Neural crest cell (in vitro differentiated cells): Measurements from ENCODE around the gene BMPER. TPM values are rescaled to one million over a fixed set of nuclear protein-coding genes. Genes with fewer than 3 reads are reported as not detected.

Source experiments
- DNase-seq: peaks from one replicate; pipeline ENCODE4 v3.0.0; 2021; ENCODE audit warnings: low read depth, mixed read lengths, low spot score
- H3K27ac Mint-ChIP-seq: one replicate; pipeline ENCODE4 v1.8.0; 2021; ENCODE audit warnings: mild to moderate bottlenecking, mixed read lengths; ENCODE audit not compliant: unreplicated experiment
- H3K27me3 Mint-ChIP-seq: 2 replicates; pipeline ENCODE4 v1.8.0; 2021; ENCODE audit warnings: low read depth, mild to moderate bottlenecking, mixed read lengths
- H3K36me3 Mint-ChIP-seq: 2 replicates; pipeline ENCODE4 v1.8.0; 2021; ENCODE audit warnings: low read depth, mild to moderate bottlenecking, mixed read lengths
- H3K4me1 Mint-ChIP-seq: 2 replicates; pipeline ENCODE4 v1.8.0; 2021; ENCODE audit warnings: mixed read lengths
- H3K4me3 Mint-ChIP-seq: one replicate; pipeline ENCODE4 v1.8.0; 2021; ENCODE audit warnings: mild to moderate bottlenecking, mixed read lengths
- H3K9me3 Mint-ChIP-seq: 2 replicates; pipeline ENCODE4 v1.8.0; 2021; ENCODE audit warnings: mixed read lengths
- CTCF ChIP-seq: fragments of 200-600 bp; sonication (generic); conservative IDR thresholded peaks from 2 replicates; pipeline ENCODE4 v1.5.0; 2021; ENCODE audit warnings: antibody characterized with exemption, mild to moderate bottlenecking
- total RNA-seq: library from RNA; stranded (reverse); gene quantifications from 2 replicates; pipeline ENCODE4 v1.2.1, GENCODE V29; 2021

The BMPER gene
- total RNA-seq, 1 donor from 2014 or later: not detected

GRCh38 chr7:33907625-33908024 lies 2.3 kb downstream of the BMPER start:
- H3K9me3 Mint-ChIP-seq: no peaks in the 10 kb centered on the region
- H3K27ac Mint-ChIP-seq: no peak overlapping the region
- TF ChIP-seq CTCF: no peak
- peaks cover 6% of the 10 kb centered on the region for H3K4me1 Mint-ChIP-seq
- no peak overlapping the region for H3K4me3 Mint-ChIP-seq
- DNase-seq: no peak
- H3K36me3 Mint-ChIP-seq: no peaks in the 10 kb centered on the region
- peaks cover 84% of the 10 kb centered on the region for H3K27me3 Mint-ChIP-seq

- Mint-ChIP-seq H3K4me1 (no peaks in the 10 kb centered on the region), H3K27ac (no peak overlapping the region), H3K27me3 (peaks cover 72% of the 10 kb centered on the region), H3K4me3 (no peak overlapping the region), H3K9me3 (peaks cover 2% of the 10 kb centered on the region), H3K36me3 (no peaks in the 10 kb centered on the region)
- TF ChIP-seq CTCF: no peak
- DNase-seq: no peak
These were observed 4.0 kb downstream of the BMPER start for GRCh38 chr7:33909318-33909717.

DNA sequence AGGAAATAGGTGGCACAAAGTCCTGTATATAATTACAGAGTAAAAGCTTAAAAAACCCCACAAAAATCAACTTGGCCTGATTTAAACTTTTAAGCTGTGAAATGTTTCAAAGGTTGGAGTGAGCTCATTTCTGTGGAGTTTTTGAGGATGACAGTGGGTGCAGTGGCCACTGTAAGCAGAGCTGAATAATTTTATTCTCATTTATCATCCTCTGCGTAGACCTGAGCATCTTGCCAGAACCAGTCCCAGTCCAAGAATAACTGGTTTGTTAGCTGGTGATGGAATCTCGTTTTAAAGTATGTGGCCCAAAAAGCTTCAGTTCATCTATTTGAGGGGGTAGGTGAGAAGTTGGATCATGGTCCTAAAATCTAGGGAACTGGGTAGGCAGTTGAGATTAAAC lies 4.4 kb downstream of the BMPER start:
- Mint-ChIP-seq H3K36me3 (no peaks in the 10 kb centered on the region), H3K4me1 (no peaks in the 10 kb centered on the region), H3K9me3 (peaks cover 5% of the 10 kb centered on the region), H3K27ac (no peak overlapping the region), H3K4me3 (no peak overlapping the region), H3K27me3 (peaks cover 69% of the 10 kb centered on the region)
- DNase-seq: no peak
- TF ChIP-seq CTCF: no peak

- H3K4me3 Mint-ChIP-seq: no peak overlapping the region
- DNase-seq: no peak
- no peaks in the 10 kb centered on the region for H3K4me1 Mint-ChIP-seq
- H3K27ac Mint-ChIP-seq: no peak overlapping the region
- H3K27me3 Mint-ChIP-seq: peaks cover 69% of the 10 kb centered on the region
- H3K36me3 Mint-ChIP-seq: no peaks in the 10 kb centered on the region
- peaks cover 5% of the 10 kb centered on the region for H3K9me3 Mint-ChIP-seq
- TF ChIP-seq CTCF: no peak
These were observed 5.4 kb downstream of the BMPER start for GRCh38 chr7:33910756-33911155.

DNA sequence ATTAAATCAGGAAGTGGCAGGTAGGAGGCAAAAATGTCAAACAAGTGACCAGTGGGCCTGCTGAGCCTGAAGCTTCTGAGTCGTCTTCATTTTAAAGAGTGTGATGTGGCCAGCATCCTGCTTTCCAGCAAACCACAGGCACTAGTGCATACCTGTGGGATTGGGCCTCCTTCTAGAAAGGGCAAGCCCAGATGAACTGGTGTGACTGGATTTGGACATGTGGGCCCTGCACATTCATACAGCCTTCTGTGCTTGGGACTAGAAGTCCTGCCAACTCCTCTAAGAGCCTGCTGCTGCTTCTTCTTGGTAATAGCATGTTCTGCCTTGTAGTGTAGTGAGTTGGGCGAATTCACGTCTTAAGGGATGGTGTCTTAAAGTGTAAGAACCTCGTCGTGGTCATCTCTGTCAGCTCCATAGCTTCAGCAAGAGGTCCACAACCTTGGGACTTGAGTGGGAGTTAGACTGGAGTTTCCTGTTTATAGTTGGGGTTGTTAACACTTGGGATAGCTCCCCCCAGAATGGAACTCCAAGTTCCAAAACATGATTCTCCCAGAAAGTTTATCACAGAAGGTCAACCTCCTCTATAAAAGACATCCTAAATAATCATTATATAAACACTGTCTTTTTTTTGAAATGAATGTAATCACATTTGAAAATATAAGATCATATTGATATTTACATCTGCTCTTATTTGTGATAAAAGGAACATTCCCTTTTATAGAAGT lies 11.2 kb downstream of the BMPER start:
- no peak for DNase-seq
- Mint-ChIP-seq H3K27me3 (peaks cover 23% of the 10 kb centered on the region), H3K4me3 (no peak overlapping the region), H3K9me3 (peaks cover 5% of the 10 kb centered on the region), H3K27ac (no peak overlapping the region), H3K36me3 (no peaks in the 10 kb centered on the region), H3K4me1 (no peaks in the 10 kb centered on the region)
- TF ChIP-seq CTCF: no peak
